Thyroid gland (tissue), 4 donors: ENCODE results near the gene ATF2. TPM values are rescaled to one million over a fixed set of nuclear protein-coding genes. Genes with fewer than 3 reads are reported as not detected.

Experiments
- DNase-seq, 2 donors: peaks; one replicate each; pipeline ENCODE4 v3.0.0-alpha.2; 2019
- H3K27ac ChIP-seq, 3 donors: fragments of 200-600 bp; sonication (generic); 1 replicate in 2 of 3; 2 replicates in 1 of 3; pipeline ENCODE4 v1.5.1; 2016 to 2019; ENCODE audit warnings: mild to moderate bottlenecking in 1 of 3, moderate library complexity in 1 of 3
- H3K27me3 ChIP-seq: fragments of 200-600 bp; sonication (generic); one replicate; pipeline ENCODE4 v1.5.1; 2019
- H3K36me3 ChIP-seq, 2 donors: fragments of 200-600 bp; sonication (generic); one replicate each; pipeline ENCODE4 v1.5.1; 2016 to 2019
- H3K4me1 ChIP-seq, 2 donors: fragments of 200-600 bp; sonication (generic); one replicate each; pipeline ENCODE4 v1.5.1; 2017 to 2019
- H3K4me3 ChIP-seq, 3 donors: fragments of 200-600 bp; sonication (generic); replicated peaks in 1 of 3; 1 replicate in 2 of 3; 2 replicates in 1 of 3; pipeline ENCODE4 v1.5.1; 2016; ENCODE audit warnings: mild to moderate bottlenecking in 1 of 3
- H3K9me3 ChIP-seq: fragments of 200-600 bp; sonication (generic); one replicate; pipeline ENCODE4 v1.5.1; 2017
- CTCF ChIP-seq, 6 experiments: fragments of 200-600 bp in 3 of 6; fragments of 450-650 bp in 3 of 6; sonication (generic) in 3 of 6; IDR thresholded peaks; one replicate each; pipeline ENCODE4 v1.5.1; 2016 to 2019; ENCODE audit warnings: antibody characterized with exemption in 6 of 6, mild to moderate bottlenecking in 2 of 6, inconsistent platforms in 1 of 6, moderate library complexity in 1 of 6
- POLR2A ChIP-seq, 2 donors: fragments of 450-650 bp; IDR thresholded peaks; one replicate each; pipeline ENCODE4 v1.6.1; 2017; ENCODE audit warnings: antibody characterized with exemption in 2 of 2, mild to moderate bottlenecking in 2 of 2, moderate library complexity in 1 of 2
- whole genome bisulfite sequencing, 2 donors: methylation state at CpG; one replicate each; pipeline ENCODE4 v1.1.5; 2017; 5-methylcytosine and 5-hydroxymethylcytosine counted together
- intact Hi-C: fragments of 100-400 bp; cut with DNase I; formaldehyde crosslinking; loops from one replicate; pipeline ENCODE4 v1.15.1; 2023
- total RNA-seq, 4 donors: library from RNA; depleted of rRNA; stranded (reverse); fragments of >200 nt; gene quantifications; one replicate each; pipeline ENCODE4 v1.2.3, GENCODE V29; 2016

Gene ATF2
- total RNA-seq, 4 donors from 2014 or later, result 64.8 to 120 (median 88.0) TPM

- no peaks in the 10 kb centered on the region for H3K9me3 ChIP-seq
- no peak overlapping the region for H3K4me3 ChIP-seq
- peak; percentile 44 to 60 for DNase-seq
- WGBS, 2 donors, result 37 to 38% methylated on average over 12 of the region's 12 CpGs
- TF ChIP-seq POLR2A (IDR thresholded peaks at IDR 0.05) (no peak), CTCF (IDR thresholded peaks at IDR 0.05) (peak in 4 of 6 experiments; percentile 28 to 56 (median 42))
- no peaks in the 10 kb centered on the region for H3K27me3 ChIP-seq
- no peak overlapping the region for H3K27ac ChIP-seq
- intact Hi-C loops, result no loop called here
- no peaks in the 10 kb centered on the region for H3K36me3 ChIP-seq
- no peaks in the 10 kb centered on the region for H3K4me1 ChIP-seq
Measured at GRCh38 chr2:175203621-175204496, 35.9 kb upstream of the ATF2 start.

- no peak for TF ChIP-seq CTCF (IDR thresholded peaks at IDR 0.05)
- no peak for TF ChIP-seq POLR2A (IDR thresholded peaks at IDR 0.05)
- no peak for DNase-seq
- Histone ChIP-seq H3K4me1 (no peaks in the 10 kb centered on the region), H3K27me3 (no peaks in the 10 kb centered on the region), H3K4me3 (no peak overlapping the region), H3K27ac (no peak overlapping the region), H3K36me3 (no peaks in the 10 kb centered on the region), H3K9me3 (no peaks in the 10 kb centered on the region)
- intact Hi-C loops, result no loop called here
Measured at GRCh38 chr2:175195012-175195411, 27.0 kb upstream of the ATF2 start.

- TF ChIP-seq CTCF (IDR thresholded peaks at IDR 0.05) (no peak), POLR2A (IDR thresholded peaks at IDR 0.05) (no peak)
- no peaks in the 10 kb centered on the region for H3K4me1 ChIP-seq
- no peaks in the 10 kb centered on the region for H3K36me3 ChIP-seq
- no peak for DNase-seq
- H3K27me3 ChIP-seq, result no peaks in the 10 kb centered on the region
- WGBS, 2 donors, result 61 to 78% methylated on average over 1 of the region's 1 CpG
- no peaks in the 10 kb centered on the region for H3K9me3 ChIP-seq
- H3K27ac ChIP-seq, result no peak overlapping the region
- H3K4me3 ChIP-seq, result no peak overlapping the region
- intact Hi-C loops, result no loop called here
Measured at GRCh38 chr2:175188761-175189160, 20.8 kb upstream of the ATF2 start.

- WGBS, 2 donors, result 90 to 95% methylated on average over 1 of the region's 1 CpG
- no peaks in the 10 kb centered on the region for H3K9me3 ChIP-seq
- intact Hi-C loops, result no loop called here
Measured at GRCh38 chr2:175187378-175187777, 19.4 kb upstream of the ATF2 start.

More at GRCh38 chr2:175187378-175187777, 19.4 kb upstream of the ATF2 start:
- no peak overlapping the region for H3K27ac ChIP-seq
- no peaks in the 10 kb centered on the region for H3K27me3 ChIP-seq
- H3K36me3 ChIP-seq, result no peaks in the 10 kb centered on the region
- TF ChIP-seq POLR2A (IDR thresholded peaks at IDR 0.05) (no peak), CTCF (IDR thresholded peaks at IDR 0.05) (no peak)
- H3K4me3 ChIP-seq, result no peak overlapping the region
- H3K4me1 ChIP-seq, result no peaks in the 10 kb centered on the region
- no peak for DNase-seq
